GM23338 (cell line): ENCODE results near the gene SMIM7. TPM values are rescaled to one million over a fixed set of nuclear protein-coding genes. Genes with fewer than 3 reads are reported as not detected.

ENCODE experiments used
- ATAC-seq: fragments of 200-7000 bp; cut with Tn5 transposase; 3 replicates; pipeline ENCODE4 v1.9.1; 2020
- DNase-seq: peaks from one replicate; pipeline ENCODE4 v3.0.0-alpha.2; 2015; ENCODE audit warnings: low spot score
- H2AFZ ChIP-seq: fragments of 200-600 bp; sonication (generic); 2 replicates; pipeline ENCODE4 v1.8.0; 2016; ENCODE audit warnings: antibody characterized with exemption, mild to moderate bottlenecking, moderate library complexity
- H3F3A ChIP-seq: fragments of 200-600 bp; sonication (generic); replicated peaks from 2 replicates; pipeline ENCODE4 v1.8.0; 2017; ENCODE audit warnings: antibody characterized with exemption, mixed run types, low read depth
- H3K27ac ChIP-seq: fragments of 200-600 bp; sonication (generic); 2 replicates; pipeline ENCODE4 v1.6.1; 2016; ENCODE audit warnings: low read depth
- H3K27me3 ChIP-seq: fragments of 200-600 bp; sonication (generic); 2 replicates; pipeline ENCODE4 v1.8.0; 2016; ENCODE audit warnings: mild to moderate bottlenecking, mixed run types, moderate library complexity; ENCODE audit not compliant: insufficient read depth
- H3K36me3 ChIP-seq: fragments of 200-600 bp; sonication (generic); 2 replicates; pipeline ENCODE4 v1.8.0; 2016; ENCODE audit warnings: mild to moderate bottlenecking; ENCODE audit not compliant: insufficient read depth
- H3K4me1 ChIP-seq: fragments of 200-600 bp; sonication (generic); 2 replicates; pipeline ENCODE4 v1.8.0; 2016; ENCODE audit warnings: mild to moderate bottlenecking, moderate library complexity; ENCODE audit not compliant: insufficient read depth
- H3K4me2 ChIP-seq: fragments of 200-600 bp; sonication (generic); 2 replicates; pipeline ENCODE4 v1.7.1; 2017; ENCODE audit warnings: mixed run types
- H3K4me3 ChIP-seq: fragments of 200-600 bp; sonication (generic); 2 replicates; pipeline ENCODE4 v1.6.1; 2016; ENCODE audit warnings: mixed run types
- H3K79me2 ChIP-seq: fragments of 200-600 bp; sonication (generic); replicated peaks from 2 replicates; pipeline ENCODE4 v1.8.0; 2017; ENCODE audit warnings: mild to moderate bottlenecking; ENCODE audit not compliant: insufficient read depth
- H3K9me2 ChIP-seq: fragments of 200-600 bp; sonication (generic); 2 replicates; pipeline ENCODE4 v1.8.0; 2017; ENCODE audit not compliant: insufficient read depth
- H4K20me1 ChIP-seq: fragments of 200-600 bp; sonication (generic); replicated peaks from 2 replicates; pipeline ENCODE4 v1.8.0; 2017; ENCODE audit warnings: mild to moderate bottlenecking; ENCODE audit not compliant: insufficient read depth
- H3K27ac Mint-ChIP-seq: 2 replicates; pipeline ENCODE4 v1.8.0; 2020; ENCODE audit warnings: inconsistent platforms, mild to moderate bottlenecking, moderate library complexity, mixed read lengths
- H3K27me3 Mint-ChIP-seq: 3 replicates; pipeline ENCODE4 v1.8.0; 2022; ENCODE audit warnings: low read depth, mild to moderate bottlenecking, moderate library complexity, mixed read lengths, inconsistent platforms; ENCODE audit not compliant: insufficient read depth, poor library complexity
- H3K36me3 Mint-ChIP-seq: 3 replicates; pipeline ENCODE4 v1.8.0; 2021; ENCODE audit warnings: low read depth, mild to moderate bottlenecking, inconsistent platforms, moderate library complexity, mixed read lengths
- H3K4me1 Mint-ChIP-seq: 3 replicates; pipeline ENCODE4 v1.8.0; 2020; ENCODE audit warnings: mild to moderate bottlenecking, inconsistent platforms, mixed read lengths
- H3K4me3 Mint-ChIP-seq: 3 replicates; pipeline ENCODE4 v1.8.0; 2021; ENCODE audit warnings: moderate library complexity, mild to moderate bottlenecking, inconsistent platforms, mixed read lengths
- H3K9me3 Mint-ChIP-seq: 3 replicates; pipeline ENCODE4 v1.8.0; 2020; ENCODE audit warnings: moderate library complexity, mild to moderate bottlenecking, inconsistent platforms, mixed read lengths
- CTCF ChIP-seq, 2 experiments: fragments of 200-600 bp in 1 of 2; sonication (generic) in 1 of 2; conservative IDR thresholded peaks; 2 replicates each; pipeline versions ENCODE4 v1.5.1 to v1.6.1; 2016 to 2017; ENCODE audit warnings: antibody characterized with exemption in 2 of 2, low read depth in 2 of 2, mild to moderate bottlenecking in 2 of 2, moderate library complexity in 1 of 2
- EZH2phosphoT487 ChIP-seq: fragments of 200-600 bp; sonication (generic); IDR thresholded peaks from one replicate; pipeline ENCODE4 v1.8.1; 2018; ENCODE audit warnings: antibody characterized with exemption; ENCODE audit not compliant: unreplicated experiment
- REST ChIP-seq: IDR thresholded peaks from one replicate; pipeline ENCODE4 v1.6.1; 2018; ENCODE audit warnings: antibody characterized with exemption; ENCODE audit not compliant: unreplicated experiment
- ZNF462 ChIP-seq: fragments of 250-450 bp; sonication (Bioruptor Pico); IDR thresholded peaks from 2 replicates; pipeline ENCODE4 v1.5.0; 2020; ENCODE audit warnings: mild to moderate bottlenecking, moderate library complexity
- polyA plus RNA-seq: library from polyadenylated mRNA; unstranded; fragments of >200 nt; fragmentation: Nextera tagmentation; extraction: Ambion mirVana; gene quantifications from 2 replicates; pipeline ENCODE4 v1.2.1, GENCODE V29; 2016
- total RNA-seq: library from RNA; depleted of rRNA; stranded (reverse); fragments of >200 nt; shearing (Covaris generic); gene quantifications from 2 replicates; pipeline ENCODE4 v1.2.3, GENCODE V29; 2014

Gene SMIM7
- total and polyA plus RNA-seq, 2 experiments from 2014 or later, result 81.7 to 84.5 TPM

GRCh38 chr19:16677055-16677454 lies 17.1 kb upstream of the SMIM7 start:
- Mint-ChIP-seq H3K27me3 (no peaks in the 10 kb centered on the region), H3K4me1 (no peaks in the 10 kb centered on the region), H3K4me3 (no peak overlapping the region), H3K9me3 (no peaks in the 10 kb centered on the region; the same call in 2 of the 3 replicates), H3K36me3 (peaks cover 22% of the 10 kb centered on the region), H3K27ac (no peak overlapping the region)
- Histone ChIP-seq H3K4me2 (no peak overlapping the region), H3K4me1 (no peaks in the 10 kb centered on the region), H3F3A (no peaks in the 10 kb centered on the region), H3K4me3 (no peak overlapping the region), H4K20me1 (peaks cover 6% of the 10 kb centered on the region; the same call in 1 of the 2 replicates), H3K79me2 (no peaks in the 10 kb centered on the region), H3K36me3 (peaks cover 7% of the 10 kb centered on the region), H3K27me3 (no peaks in the 10 kb centered on the region), H3K27ac (no peak overlapping the region), H3K9me2 (no peaks in the 10 kb centered on the region), H2AFZ (no peak overlapping the region)
- ATAC-seq, result no peak
- TF ChIP-seq CTCF (conservative IDR thresholded peaks at IDR 0.05; ENCODE audit: low read depth in 2 of 2) (no peak), EZH2phosphoT487 (no peak), ZNF462 (CRISPR knock-in tag) (no peak), REST (no peak)
- DNase-seq, result no peak
